ENCODE measurements around the gene TMEM72.
A peak's percentile ranks its signal among the peaks of the same experiment; 100 is the strongest.
"Not testable (repeated sequence)": the region's sequence is repeated elsewhere in the genome, so short reads cannot be mapped to it uniquely, and the experiment has no call there.

The TMEM72 gene

GRCh38 chr10:44911081-44911540 is at the start of gene TMEM72:
Gene TMEM72 (plus strand): TSS chr10:44911337. CDS start chr10:44911513, 176 bp downstream.
- DNase-seq (ENCODE audit: low spot score) = no peak

- no peak for DNase-seq (ENCODE audit: low spot score)
Measured at GRCh38 chr10:44862006-44862751, 49.0 kb upstream of the TMEM72 start.

- no peak for DNase-seq (ENCODE audit: low spot score)
Measured at GRCh38 chr10:44862924-44863323, 48.2 kb upstream of the TMEM72 start.

- DNase-seq (ENCODE audit: low spot score) = no peak
Measured at GRCh38 chr10:44863344-44864047, 47.6 kb upstream of the TMEM72 start.

- no peak for DNase-seq (ENCODE audit: low spot score)
Measured at GRCh38 chr10:44864051-44864450, 47.1 kb upstream of the TMEM72 start.

GRCh38 chr10:44864637-44865288 is 46.4 kb upstream of the TMEM72 start:
- peak; percentile 45 for DNase-seq (ENCODE audit: low spot score)

GRCh38 chr10:44865289-44865671 is 45.9 kb upstream of the TMEM72 start:
- no peak for DNase-seq (ENCODE audit: low spot score)

- not testable (repeated sequence) for DNase-seq (ENCODE audit: low spot score)
Measured at GRCh38 chr10:44866367-44866766, 44.8 kb upstream of the TMEM72 start.

GRCh38 chr10:44870031-44870430 is 41.1 kb upstream of the TMEM72 start:
- DNase-seq (ENCODE audit: low spot score) = no peak

- DNase-seq (ENCODE audit: low spot score) = no peak
Measured at GRCh38 chr10:44873160-44873559, 38.0 kb upstream of the TMEM72 start.

- no peak for DNase-seq (ENCODE audit: low spot score)
Measured at GRCh38 chr10:44874166-44874565, 37.0 kb upstream of the TMEM72 start.

GRCh38 chr10:44878706-44879530 is 32.2 kb upstream of the TMEM72 start:
- DNase-seq (ENCODE audit: low spot score) = no peak

- DNase-seq (ENCODE audit: low spot score) = no peak
Measured at GRCh38 chr10:44879531-44879899, 31.6 kb upstream of the TMEM72 start.

GRCh38 chr10:44880090-44880715 is 30.9 kb upstream of the TMEM72 start:
- DNase-seq (ENCODE audit: low spot score) = no peak

- no peak for DNase-seq (ENCODE audit: low spot score)
Measured at GRCh38 chr10:44881649-44882048, 29.5 kb upstream of the TMEM72 start.

GRCh38 chr10:44882166-44882720 is 28.9 kb upstream of the TMEM72 start:
- no peak for DNase-seq (ENCODE audit: low spot score)

GRCh38 chr10:44883593-44884331 is 27.4 kb upstream of the TMEM72 start:
- DNase-seq (ENCODE audit: low spot score) = no peak

- DNase-seq (ENCODE audit: low spot score) = no peak
Measured at GRCh38 chr10:44885710-44886109, 25.4 kb upstream of the TMEM72 start.

GRCh38 chr10:44886966-44887365 is 24.2 kb upstream of the TMEM72 start:
- DNase-seq (ENCODE audit: low spot score) = no peak

GRCh38 chr10:44888886-44889285 is 22.3 kb upstream of the TMEM72 start:
- no peak for DNase-seq (ENCODE audit: low spot score)

GRCh38 chr10:44889834-44890233 is 21.3 kb upstream of the TMEM72 start:
- no peak for DNase-seq (ENCODE audit: low spot score)

All from hematopoietic multipotent progenitor cell treated with erythropoietin and hydrocortisone succinate and interleukin-3 and kit ligand, for 17 days (in vitro differentiated cells).